B cell (primary cell): ENCODE data around the gene TEDC2. TPM values are rescaled to one million over a fixed set of nuclear protein-coding genes. Genes with fewer than 3 reads are reported as not detected.

Experiments
- ATAC-seq: fragments of 200-7000 bp; cut with Tn5 transposase; one replicate; pipeline ENCODE4 v1.10.0; 2021; ENCODE audit warnings: low read depth, mild to moderate bottlenecking, moderate number of reproducible peaks, moderate library complexity
- CTCF ChIA-PET: fragments of 350-600 bp; sonication (Branson Sonifier 250); formaldehyde crosslinking; loops from one replicate; lab custom pipeline; 2021; ENCODE audit warnings: antibody characterized with exemption, inconsistent platforms; lab: Charles Lee
- POLR2A ChIA-PET: fragments of 350-600 bp; sonication (Branson Sonifier 250); formaldehyde crosslinking; loops from one replicate; lab custom pipeline; 2021; ENCODE audit warnings: antibody characterized with exemption; lab: Charles Lee
- DNase-seq: peaks from one replicate; pipeline ENCODE4 v3.0.0; 2013
- H2AFZ ChIP-seq: 2 replicates; pipeline ENCODE4 v1.6.1; 2012; ENCODE audit warnings: mild to moderate bottlenecking, low read depth, low read length; ENCODE audit not compliant: insufficient read depth, poor library complexity, severe bottlenecking
- H3K27ac ChIP-seq, 2 donors: 1 replicate in 1 of 2; 2 replicates in 1 of 2; pipeline ENCODE4 v1.5.1; 2012 to 2013; ENCODE audit warnings: low read length in 2 of 2, mild to moderate bottlenecking in 2 of 2, moderate library complexity in 1 of 2
- H3K27me3 ChIP-seq, 4 experiments: fragments of 200-600 bp in 1 of 4; sonication (generic) in 1 of 4; replicated peaks in 1 of 4; 1 replicate in 2 of 4; 2 replicates in 2 of 4; pipeline versions ENCODE4 v1.6.1 to v1.7.0; 2013 to 2016; ENCODE audit warnings: low read length in 3 of 4, mild to moderate bottlenecking in 2 of 4, mixed read lengths in 1 of 4, moderate library complexity in 1 of 4; ENCODE audit not compliant: insufficient read depth in 4 of 4, control insufficient read depth in 3 of 4; ENCODE audit errors: control extremely low read depth in 1 of 4
- H3K36me3 ChIP-seq, 2 experiments: replicated peaks in 1 of 2; 1 replicate in 1 of 2; 2 replicates in 1 of 2; pipeline versions ENCODE4 v1.6.1 to v1.7.1; 2013; ENCODE audit warnings: low read length in 1 of 2; ENCODE audit not compliant: insufficient read depth in 2 of 2, control insufficient read depth in 1 of 2; ENCODE audit errors: control extremely low read depth in 1 of 2, extremely low read depth in 1 of 2
- H3K4me1 ChIP-seq, 2 donors: fragments of 200-600 bp in 1 of 2; sonication (generic) in 1 of 2; 1 replicate in 1 of 2; 2 replicates in 1 of 2; pipeline versions ENCODE4 v1.5.1 to v1.6.1; 2013 to 2017; ENCODE audit warnings: low read length in 2 of 2; ENCODE audit not compliant: control insufficient read depth in 2 of 2, insufficient read depth in 2 of 2
- H3K4me2 ChIP-seq: replicated peaks from 2 replicates; pipeline ENCODE3; 2012; ENCODE audit warnings: mild to moderate bottlenecking, low read depth, low read length; ENCODE audit not compliant: poor library complexity, severe bottlenecking
- H3K4me3 ChIP-seq, 5 experiments: fragments of 200-600 bp in 1 of 5; sonication (generic) in 1 of 5; 1 replicate in 3 of 5; 2 replicates in 2 of 5; pipeline versions ENCODE4 v1.5.1 to v1.7.0; 2011 to 2016; ENCODE audit warnings: low read length in 4 of 5, mild to moderate bottlenecking in 4 of 5, low read depth in 2 of 5, control low read depth in 1 of 5, moderate library complexity in 1 of 5; ENCODE audit not compliant: insufficient read depth in 1 of 5; ENCODE audit errors: control extremely low read depth in 1 of 5, extremely low read depth in 1 of 5
- H3K79me2 ChIP-seq: fragments of 200-600 bp; sonication (generic); one replicate; pipeline ENCODE4 v1.6.0; 2016; ENCODE audit warnings: low read length; ENCODE audit not compliant: control insufficient read depth, insufficient read depth
- H3K9ac ChIP-seq: fragments of 200-600 bp; sonication (generic); 2 replicates; pipeline ENCODE4 v1.6.1; 2017; ENCODE audit warnings: mild to moderate bottlenecking, low read length, moderate library complexity
- H3K9me3 ChIP-seq, 3 donors: one replicate each; pipeline versions ENCODE4 v1.6.1 to v1.7.1; 2013; ENCODE audit warnings: low read length in 2 of 3; ENCODE audit not compliant: control insufficient read depth in 2 of 3, insufficient read depth in 1 of 3; ENCODE audit errors: control extremely low read depth in 1 of 3
- H4K20me1 ChIP-seq: 2 replicates; pipeline ENCODE4 v1.6.0; 2012; ENCODE audit warnings: mild to moderate bottlenecking, low read length; ENCODE audit not compliant: insufficient read depth, control insufficient read depth, poor library complexity, severe bottlenecking
- H3K27ac Mint-ChIP-seq: one replicate; pipeline ENCODE4 v1.8.0; 2021; ENCODE audit warnings: mixed read lengths
- H3K27me3 Mint-ChIP-seq: one replicate; pipeline ENCODE4 v1.8.0; 2021; ENCODE audit warnings: mixed read lengths
- H3K4me1 Mint-ChIP-seq: one replicate; pipeline ENCODE4 v1.8.0; 2021; ENCODE audit warnings: mixed read lengths
- H3K4me3 Mint-ChIP-seq: one replicate; pipeline ENCODE4 v1.8.0; 2021; ENCODE audit warnings: mixed read lengths
- H3K9me3 Mint-ChIP-seq: one replicate; pipeline ENCODE4 v1.8.0; 2022; ENCODE audit warnings: mixed read lengths; ENCODE audit not compliant: insufficient read depth
- EZH2 ChIP-seq: IDR thresholded peaks from 2 replicates; pipeline ENCODE4 v1.6.1; 2012; ENCODE audit warnings: borderline replicate concordance, low read depth, mild to moderate bottlenecking, moderate library complexity, low read length; ENCODE audit not compliant: insufficient read depth, poor library complexity, severe bottlenecking
- WGBS: methylation state at CpG from one replicate; pipeline ENCODE4 v1.1.5; 2013; ENCODE audit warnings: missing lambda C conversion rate; ENCODE audit not compliant: insufficient coverage; 5-methylcytosine and 5-hydroxymethylcytosine counted together
- intact Hi-C: fragments of 100-400 bp; cut with micrococcal nuclease; formaldehyde crosslinking; loops from one replicate; pipeline ENCODE4 v1.10.0; 2022
- polyA plus RNA-seq: library from polyadenylated mRNA; depleted of rRNA; stranded (reverse); fragments of >200 nt; gene quantifications from 2 replicates; pipeline ENCODE4 v1.2.3, GENCODE V29; 2012
- total RNA-seq, 2 donors: library from RNA; stranded (reverse); fragments of 120-200 nt in 1 of 2; gene quantifications; 1 replicate in 1 of 2; 2 replicates in 1 of 2; pipeline versions ENCODE4 v1.2.3 to v1.2.4, GENCODE V29; 2013 to 2022
- TF ChIP-seq, protein P1 (sequence below): fragments of 200-600 bp; IDR thresholded peaks from one replicate; pipeline ENCODE4 v1.8.0; 2022; ENCODE audit warnings: antibody characterized with exemption, mild to moderate bottlenecking

The TEDC2 gene
- total and polyA plus RNA-seq, 2 donors (not counting 1 experiment from before 2014, with no cell fraction given), result 1.1 to 2.9 TPM

DNA sequence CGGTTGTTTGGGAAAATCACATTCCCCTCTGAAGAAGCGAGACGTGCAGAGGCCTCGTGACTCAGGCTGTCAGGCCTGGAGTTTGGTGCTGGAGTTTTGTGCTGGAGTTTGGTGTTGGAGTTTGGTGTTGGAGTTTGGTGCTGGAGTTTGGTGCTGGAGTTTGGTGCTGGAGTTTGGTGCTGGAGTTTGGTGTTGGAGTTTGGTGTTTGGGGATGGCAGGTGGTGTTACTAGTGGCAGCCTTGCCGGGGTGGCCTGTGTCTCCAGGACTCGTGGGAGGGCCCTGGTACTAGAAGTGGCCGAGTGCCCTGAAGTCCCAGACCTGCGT, 27.6 kb downstream of the TEDC2 start:
- no peaks in the 10 kb centered on the region for H3K27me3 ChIP-seq
- H3K79me2 ChIP-seq, result peaks cover 58% of the 10 kb centered on the region
- no peak for DNase-seq
- H3K27me3 Mint-ChIP-seq, result no peaks in the 10 kb centered on the region
- no peak for ATAC-seq
- H4K20me1 ChIP-seq, result no peaks in the 10 kb centered on the region
- peak overlapping the region; percentile 75 for H3K4me2 ChIP-seq
- TF ChIP-seq, protein P1, sequence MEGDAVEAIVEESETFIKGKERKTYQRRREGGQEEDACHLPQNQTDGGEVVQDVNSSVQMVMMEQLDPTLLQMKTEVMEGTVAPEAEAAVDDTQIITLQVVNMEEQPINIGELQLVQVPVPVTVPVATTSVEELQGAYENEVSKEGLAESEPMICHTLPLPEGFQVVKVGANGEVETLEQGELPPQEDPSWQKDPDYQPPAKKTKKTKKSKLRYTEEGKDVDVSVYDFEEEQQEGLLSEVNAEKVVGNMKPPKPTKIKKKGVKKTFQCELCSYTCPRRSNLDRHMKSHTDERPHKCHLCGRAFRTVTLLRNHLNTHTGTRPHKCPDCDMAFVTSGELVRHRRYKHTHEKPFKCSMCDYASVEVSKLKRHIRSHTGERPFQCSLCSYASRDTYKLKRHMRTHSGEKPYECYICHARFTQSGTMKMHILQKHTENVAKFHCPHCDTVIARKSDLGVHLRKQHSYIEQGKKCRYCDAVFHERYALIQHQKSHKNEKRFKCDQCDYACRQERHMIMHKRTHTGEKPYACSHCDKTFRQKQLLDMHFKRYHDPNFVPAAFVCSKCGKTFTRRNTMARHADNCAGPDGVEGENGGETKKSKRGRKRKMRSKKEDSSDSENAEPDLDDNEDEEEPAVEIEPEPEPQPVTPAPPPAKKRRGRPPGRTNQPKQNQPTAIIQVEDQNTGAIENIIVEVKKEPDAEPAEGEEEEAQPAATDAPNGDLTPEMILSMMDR, result no peak
- TF ChIP-seq EZH2, result no peak
- H3K4me3 Mint-ChIP-seq, result peak overlapping the region; percentile 78
- H3K27ac ChIP-seq, result peak overlapping the region in 1 of 2 donors; percentile 23
- H3K36me3 ChIP-seq, result peaks cover 0 to 3% of the 10 kb centered on the region in 2 experiments
- H3K4me1 ChIP-seq, result peaks cover 24 to 26% of the 10 kb centered on the region in 2 donors
- intact Hi-C loops, result loop anchor here (1.0 kb wide), 5 partner anchors 12 to 292 kb away; partner anchors contain the start of genes ATP6V0C, CCNF, TBC1D24 and TEDC2
- no peaks in the 10 kb centered on the region for H3K9me3 ChIP-seq
- CTCF ChIA-PET, result interaction anchor here (0.9 to 4.8 kb wide), 9 partner anchors 12 to 347 kb away, joined by 3 to 31 read pairs (median 4); partner anchors contain the start of genes ABCA3, CCNF, NTN3 and TBC1D24
- no peaks in the 10 kb centered on the region for H3K9me3 Mint-ChIP-seq
- H2AFZ ChIP-seq, result peak overlapping the region; percentile 68
- WGBS, result 47% methylated on average over 8 of the region's 8 CpGs
- peak overlapping the region; percentile 90 for H3K27ac Mint-ChIP-seq
- POLR2A ChIA-PET, result interaction anchor here (1.3 kb wide), 1 partner anchor 45 kb away, joined by 3 read pairs; no protein-coding TSS in a partner anchor
- H3K4me1 Mint-ChIP-seq, result peaks cover 19% of the 10 kb centered on the region
- peak overlapping the region in 1 of 5 experiments; percentile 19 for H3K4me3 ChIP-seq
- H3K9ac ChIP-seq, result peak overlapping the region; percentile 29

DNA sequence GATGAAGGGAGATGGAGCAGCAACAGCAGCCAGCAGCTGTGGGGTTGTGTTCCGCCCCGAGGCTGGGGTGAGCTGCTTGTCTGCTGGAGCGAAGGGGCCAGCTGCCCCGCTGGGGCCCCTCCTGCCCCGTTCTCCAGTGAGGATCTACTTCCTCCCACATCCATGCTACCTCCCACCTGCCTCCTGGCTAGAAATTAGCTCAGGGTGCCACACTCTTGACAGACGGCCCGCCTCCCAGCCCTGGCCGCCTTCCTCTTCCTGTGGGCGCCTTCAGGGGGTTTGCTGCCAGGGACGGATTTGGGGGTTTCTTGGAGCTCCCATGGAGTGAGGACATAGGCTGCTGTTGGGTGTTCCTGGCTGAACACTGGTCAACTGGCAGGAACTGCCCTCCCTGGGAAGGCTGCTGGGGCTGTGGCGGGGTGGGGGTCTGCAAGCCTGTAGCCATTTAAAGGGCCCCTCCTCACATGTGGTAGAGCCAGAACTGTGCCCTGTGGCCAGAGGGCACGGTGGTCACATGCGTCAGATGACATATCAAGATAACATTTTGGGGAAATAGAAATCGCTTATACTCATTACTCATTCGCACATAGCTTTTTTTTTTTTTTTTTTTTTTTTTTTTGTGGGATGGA, 28.1 kb downstream of the TEDC2 start:
- Histone ChIP-seq H3K9ac (no peak overlapping the region), H4K20me1 (no peaks in the 10 kb centered on the region), H3K4me1 (peaks cover 24 to 26% of the 10 kb centered on the region in 2 donors), H2AFZ (peak overlapping the region; percentile 68), H3K27me3 (no peaks in the 10 kb centered on the region), H3K9me3 (no peaks in the 10 kb centered on the region), H3K27ac (no peak overlapping the region), H3K79me2 (peaks cover 54% of the 10 kb centered on the region), H3K4me2 (peak overlapping the region; percentile 75), H3K36me3 (peaks cover 0 to 3% of the 10 kb centered on the region in 2 experiments), H3K4me3 (no peak overlapping the region)
- Mint-ChIP-seq H3K4me3 (no peak overlapping the region), H3K9me3 (no peaks in the 10 kb centered on the region), H3K27me3 (no peaks in the 10 kb centered on the region), H3K4me1 (peaks cover 19% of the 10 kb centered on the region), H3K27ac (peak overlapping the region; percentile 37)
- no peak for ATAC-seq
- TF ChIP-seq EZH2, result no peak
- TF ChIP-seq, protein P1, result no peak
- CTCF ChIA-PET, result interaction anchor here (0.6 to 4.8 kb wide), 11 partner anchors 12 to 548 kb away, joined by 3 to 31 read pairs (median 4); partner anchors contain the start of genes ABCA3, AMDHD2, CCNF and TBC1D24
- WGBS, result 41% methylated on average over 10 of the region's 15 CpGs
- POLR2A ChIA-PET, result interaction anchor here (0.5 to 0.9 kb wide), 5 partner anchors 292 to 527 kb away, joined by 3 to 10 read pairs (median 4); partner anchors contain the start of gene RPS2
- DNase-seq, result no peak
- intact Hi-C loops, result loop anchor here (1.0 kb wide), 5 partner anchors 13 to 293 kb away; partner anchors contain the start of genes ATP6V0C, CCNF, TBC1D24 and TEDC2
